ENCODE data around the gene PGBD4.
A peak's percentile ranks its signal among the peaks of the same experiment; 100 is the strongest.

PGBD4 gene

DNA sequence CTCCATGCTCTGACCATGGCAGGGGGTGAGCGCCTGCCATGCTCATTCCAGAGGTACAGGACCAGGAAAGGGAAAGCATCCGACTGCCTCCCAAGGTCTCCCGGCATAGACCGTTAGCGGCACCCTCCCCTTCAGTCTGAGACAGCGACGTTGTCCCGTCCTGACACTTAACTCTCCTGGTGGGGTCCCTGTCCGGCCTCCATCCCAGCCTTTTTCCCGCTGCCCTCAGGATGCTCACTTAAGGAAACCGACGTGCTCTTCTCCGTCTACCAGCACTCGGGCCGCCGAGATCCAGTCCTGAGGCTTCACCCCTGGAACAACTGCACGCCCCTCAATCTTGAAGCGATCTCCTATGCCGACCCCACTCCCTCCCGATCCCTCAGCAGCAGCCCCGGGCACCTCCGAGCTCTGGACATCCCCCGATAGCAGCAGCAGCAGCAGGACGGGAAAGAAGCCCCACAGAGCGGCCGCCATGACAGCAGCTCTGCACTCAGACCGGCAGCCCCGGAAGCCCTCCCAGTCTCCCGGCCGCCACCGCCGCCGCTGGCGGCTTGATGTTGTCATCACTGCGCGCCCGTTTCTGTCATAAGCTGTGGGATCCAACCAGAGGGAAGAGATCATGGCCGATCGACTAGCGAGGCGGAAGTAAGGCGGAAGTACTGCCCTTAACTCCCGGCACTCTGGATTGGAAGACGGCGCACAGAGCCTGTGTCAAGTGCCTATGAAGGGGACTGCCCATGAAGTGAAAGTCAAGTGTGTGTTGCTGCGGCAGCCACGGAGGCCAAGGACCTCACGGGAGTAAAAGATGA, at the start of gene PGBD4, which contains the start of gene EMC7:
Gene PGBD4 (plus strand): TSS at position 718 of the 809 bp plus-strand sequence. CDS start 449 bp downstream, outside the sequence.
Gene EMC7 (minus strand): TSS at position 497 of the 809 bp plus-strand sequence. CDS start 23 bp downstream, at position 474.
- peak; percentile 98 for DNase-seq

DNA sequence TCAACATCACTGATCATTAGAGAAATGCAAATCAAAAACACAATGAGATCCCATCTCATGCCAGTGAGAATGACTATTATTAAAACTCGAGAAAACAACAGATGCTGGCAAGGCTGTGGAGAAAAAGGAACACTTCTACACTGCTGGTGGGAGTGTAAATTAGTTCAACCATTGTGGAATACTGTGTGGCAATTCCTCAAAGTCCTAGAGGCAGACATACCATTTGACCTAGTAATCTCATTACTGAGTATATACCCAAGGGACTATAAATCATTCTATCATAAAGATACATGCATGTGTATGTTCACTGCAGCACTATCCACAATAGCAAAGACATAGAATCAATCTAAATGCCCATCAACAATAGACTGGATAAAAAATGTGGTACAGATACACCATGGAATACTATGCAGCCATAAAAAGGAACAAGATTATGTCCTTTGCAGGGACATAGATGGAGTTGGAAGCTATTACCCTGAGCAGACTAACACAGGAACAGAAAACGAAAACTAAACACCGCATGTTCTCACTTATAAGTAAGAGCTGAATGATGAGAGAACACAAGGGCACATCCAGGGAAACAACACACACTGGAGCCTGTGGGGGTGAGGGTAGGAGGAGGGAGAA, 47.7 kb upstream of the PGBD4 start:
- DNase-seq: no peak

DNA sequence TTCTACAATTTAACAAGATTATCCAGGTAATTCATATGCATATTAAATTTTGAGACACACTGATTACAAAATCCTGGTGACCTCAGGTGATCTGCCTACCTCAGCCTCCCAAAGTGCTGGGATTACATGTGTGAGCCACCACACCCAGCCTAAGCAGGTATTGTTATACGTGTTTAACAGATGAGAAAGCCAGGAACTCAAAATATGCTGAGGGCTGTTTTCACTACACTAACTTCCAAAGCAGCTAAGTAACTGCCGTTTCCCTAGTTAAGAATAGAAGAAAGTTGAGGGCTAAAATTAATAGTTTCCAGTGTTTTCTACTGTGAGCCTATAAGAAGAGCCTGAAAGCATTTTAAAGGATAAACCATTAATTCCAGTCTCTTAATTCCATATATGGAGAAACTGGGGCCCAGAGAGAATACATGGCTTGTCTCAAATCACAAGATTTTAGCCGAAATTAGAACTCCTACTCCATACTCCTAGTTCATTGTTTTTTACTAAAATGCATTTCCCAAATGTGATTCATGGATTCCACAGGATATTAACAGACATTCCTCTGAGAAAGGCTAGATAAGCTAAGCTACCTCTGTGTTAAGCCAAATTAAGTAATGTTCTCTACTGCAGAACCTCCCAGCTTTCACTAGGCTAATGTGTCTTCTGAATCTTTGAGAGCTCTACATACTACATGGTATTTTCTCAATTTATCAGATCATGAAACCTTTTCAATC, 45.9 kb upstream of the PGBD4 start:
- no peak for DNase-seq

DNA sequence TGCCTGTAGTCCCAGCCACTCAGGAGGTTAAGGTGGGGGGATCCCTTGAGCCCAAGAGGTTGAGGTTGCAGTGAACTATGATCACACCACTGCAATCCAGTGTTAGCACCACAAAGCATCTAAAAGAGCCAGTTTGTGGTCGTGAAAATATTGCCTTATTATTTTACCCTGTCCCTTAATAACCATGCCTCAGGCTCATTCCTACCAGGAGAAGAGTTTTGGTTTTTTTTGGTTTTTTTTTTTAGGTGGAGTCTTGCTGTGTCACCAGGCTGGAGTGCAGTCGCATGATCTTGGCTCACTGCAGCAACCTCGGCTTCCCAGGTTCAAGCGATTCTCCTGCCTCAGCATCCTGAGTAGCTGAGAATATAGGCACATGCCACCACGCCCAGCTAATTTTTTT, 45.0 kb upstream of the PGBD4 start:
- DNase-seq: no peak

GRCh38 chr15:34059476-34059875, 42.4 kb upstream of the PGBD4 start:
- DNase-seq: no peak

- no peak for DNase-seq
Observed at GRCh38 chr15:34059946-34060345, 41.9 kb upstream of the PGBD4 start.

DNA sequence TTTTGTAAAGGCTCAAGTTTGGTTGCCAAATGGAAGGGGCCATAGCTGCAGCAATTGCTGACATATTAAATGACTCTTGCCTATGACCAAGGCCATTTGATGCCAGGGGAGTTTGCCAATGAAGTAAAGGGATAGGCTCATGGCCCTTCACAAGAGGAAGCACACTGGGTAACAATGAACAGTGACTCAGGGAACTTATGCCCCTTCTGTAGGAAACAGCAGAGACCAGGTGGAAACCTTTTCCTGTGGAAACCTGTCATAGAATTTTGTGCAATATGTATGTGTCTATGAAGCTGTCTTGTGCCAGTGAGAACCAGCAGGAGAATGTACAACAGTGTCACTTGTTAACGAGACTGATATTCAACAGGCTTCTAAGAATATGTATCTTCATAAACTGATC, 37.4 kb upstream of the PGBD4 start:
- no peak for DNase-seq

DNA sequence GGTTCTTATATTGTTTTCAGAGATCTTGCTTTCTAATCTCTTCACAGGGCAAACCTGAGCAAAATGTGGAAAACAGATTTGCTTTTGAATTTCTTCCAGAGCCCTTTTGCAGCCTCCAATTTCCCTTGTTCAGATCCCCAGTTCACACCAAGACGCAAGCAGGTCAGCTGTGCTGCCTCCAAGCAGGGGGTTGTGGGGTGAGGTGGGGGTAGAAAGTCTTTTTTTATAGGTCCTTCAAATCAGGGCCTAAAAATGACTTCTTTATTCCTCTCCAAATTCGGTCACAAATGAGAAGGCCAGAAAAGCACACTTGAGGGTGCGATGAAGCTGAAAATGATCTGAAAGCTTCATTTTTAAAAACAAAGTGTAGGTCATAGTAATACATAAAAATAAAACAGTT, 36.6 kb upstream of the PGBD4 start:
- DNase-seq: no peak

DNA sequence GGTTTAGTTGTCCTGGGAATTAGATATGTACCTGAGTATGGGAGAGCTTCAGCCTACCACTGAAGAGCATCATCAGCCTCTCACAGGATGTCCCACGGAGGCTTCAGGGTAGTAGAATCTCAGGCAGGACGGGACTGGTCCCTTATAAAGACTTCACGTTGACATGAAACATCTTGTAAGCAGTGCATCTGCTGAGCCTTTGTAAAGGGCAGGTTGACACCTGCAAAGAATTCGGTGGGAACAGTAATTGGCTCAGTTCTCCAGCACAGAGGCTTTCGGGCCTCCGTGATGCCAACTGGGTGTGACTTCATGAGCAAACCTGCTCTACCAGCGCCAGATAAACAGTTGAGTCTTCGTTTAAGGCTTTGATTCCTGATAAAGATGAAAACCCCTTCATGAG, 35.9 kb upstream of the PGBD4 start:
- DNase-seq: no peak

DNA sequence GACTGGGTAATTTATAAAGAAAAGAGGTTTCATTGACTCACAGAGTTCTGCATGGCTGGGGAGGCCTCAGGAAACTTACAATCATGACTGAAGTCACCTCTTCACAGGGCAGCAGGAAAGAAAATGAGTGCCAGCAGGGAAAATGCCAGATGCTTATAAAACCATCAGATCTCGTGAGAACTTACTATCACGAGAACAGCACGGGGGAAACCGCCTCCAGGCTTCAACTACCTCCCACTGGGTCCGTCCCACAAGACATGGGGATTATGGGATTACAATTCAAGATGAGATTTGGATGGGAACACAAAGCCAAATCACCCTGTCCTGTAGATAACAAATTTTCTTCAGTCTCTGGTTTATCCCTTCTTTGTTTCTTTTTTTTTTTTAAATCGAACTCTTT, 31.9 kb upstream of the PGBD4 start:
- DNase-seq: no peak

- DNase-seq: no peak
Observed at GRCh38 chr15:34076785-34077184, 25.1 kb upstream of the PGBD4 start.

- no peak for DNase-seq
Observed at GRCh38 chr15:34078900-34079299, 23.0 kb upstream of the PGBD4 start.

DNA sequence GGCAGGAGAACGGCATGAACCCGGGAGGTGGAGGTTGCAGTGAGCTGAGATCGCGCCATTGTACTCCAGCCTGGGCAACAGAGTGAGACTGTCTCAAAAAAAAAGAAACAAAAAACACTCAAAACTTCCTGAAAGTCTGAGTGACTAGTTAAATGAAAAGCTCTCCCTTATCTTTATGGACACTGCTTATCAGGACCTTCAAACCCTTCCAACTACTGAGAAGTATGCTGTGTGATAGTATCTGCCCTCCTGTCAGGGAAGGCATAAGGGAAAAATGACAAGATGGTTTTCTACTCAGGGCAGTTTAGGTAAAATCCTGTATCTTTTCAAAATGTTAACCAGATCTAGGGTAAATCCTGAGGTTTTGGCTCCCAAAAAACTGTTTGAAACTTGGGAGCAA, 22.0 kb upstream of the PGBD4 start:
- no peak for DNase-seq

- no peak for DNase-seq
Observed at GRCh38 chr15:34084086-34084485, 17.8 kb upstream of the PGBD4 start.

DNA sequence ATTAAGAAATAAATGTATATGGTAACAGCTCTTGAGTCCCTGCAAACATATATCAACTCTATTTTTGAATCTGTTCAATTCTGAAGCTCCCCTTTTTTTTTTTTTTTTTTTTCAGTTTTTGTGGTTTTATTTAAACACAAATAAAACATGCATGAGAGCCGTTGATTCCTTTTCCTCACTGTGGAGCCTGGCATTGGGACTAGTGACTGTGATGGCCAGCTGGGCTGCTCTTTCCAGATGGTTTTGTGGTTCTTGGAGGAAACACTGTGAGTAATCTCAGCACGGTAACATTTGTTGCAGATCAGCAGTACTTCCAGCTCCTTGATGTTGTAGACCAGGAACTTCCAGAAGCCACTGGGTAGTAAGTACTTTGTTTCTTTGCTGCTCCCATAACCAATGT, 16.1 kb upstream of the PGBD4 start:
- no peak for DNase-seq

DNA sequence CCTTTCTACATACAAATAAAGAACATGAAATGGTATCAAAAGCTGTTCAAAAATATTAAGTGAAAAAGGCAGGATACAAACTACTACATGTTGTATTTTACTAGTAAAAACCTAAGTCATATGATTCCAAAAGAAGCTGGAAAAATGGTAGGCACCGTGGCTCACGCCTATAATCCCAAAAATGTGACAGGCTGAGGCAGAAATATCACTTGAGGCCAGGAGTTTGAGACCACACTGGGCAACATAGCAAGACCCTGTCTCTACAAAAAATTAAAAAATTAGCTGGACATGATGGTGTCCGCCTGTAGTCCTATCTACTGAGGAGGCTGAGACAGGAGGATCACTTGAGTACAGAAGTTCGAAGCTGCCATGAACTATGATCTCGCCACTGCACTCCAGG, 2.0 kb upstream of the PGBD4 start:
- DNase-seq: no peak

- no peak for DNase-seq
Observed at GRCh38 chr15:34102175-34102925, 467 bp downstream of the PGBD4 start.

GRCh38 chr15:34106423-34106822, 4.5 kb downstream of the PGBD4 start:
- no peak for DNase-seq

DNA sequence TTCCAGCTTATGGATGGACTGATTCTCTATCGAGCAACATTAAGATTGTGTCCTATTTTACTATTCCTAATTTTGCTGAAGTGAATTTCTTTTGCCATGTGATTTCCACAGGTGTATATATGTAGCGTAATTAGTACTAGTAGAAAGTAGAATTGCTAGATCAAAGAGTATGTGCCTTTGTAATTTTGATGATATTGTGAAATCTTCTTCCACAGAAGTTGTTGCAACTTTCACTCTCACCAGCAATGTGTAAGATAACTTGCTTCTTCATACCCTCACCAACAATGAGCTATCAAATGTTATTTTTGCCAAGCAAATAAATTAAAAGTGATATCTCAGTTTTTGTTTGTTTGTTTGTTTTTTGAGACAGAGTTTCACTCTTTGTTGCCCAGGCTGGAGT, 5.4 kb downstream of the PGBD4 start:
- DNase-seq: no peak

- no peak for DNase-seq
Observed at GRCh38 chr15:34109797-34110663, 8.1 kb downstream of the PGBD4 start.

DNA sequence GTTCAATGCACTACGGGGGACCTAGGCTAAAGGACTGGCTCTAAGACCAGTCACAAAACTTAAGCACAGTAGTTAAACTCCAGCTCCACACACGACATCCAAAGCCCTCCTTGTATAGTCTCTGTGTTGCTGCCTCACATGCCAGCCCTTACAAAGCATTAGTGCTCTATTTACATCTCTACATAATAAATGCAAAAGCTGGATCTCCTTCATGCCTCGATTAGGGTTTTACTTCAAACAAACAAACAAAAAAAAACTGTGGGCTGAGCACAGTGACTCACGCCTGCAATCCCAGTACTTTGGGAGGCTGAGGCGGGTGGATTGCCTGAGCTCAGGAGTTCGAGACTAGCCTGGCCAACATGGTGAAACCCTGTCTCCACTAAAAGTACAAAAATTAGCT, 9.6 kb downstream of the PGBD4 start:
- no peak for DNase-seq

GRCh38 chr15:34114215-34114614, 12.3 kb downstream of the PGBD4 start:
- DNase-seq: no peak

All from NK-92 treated with Interleukin-12 subunit alpha and Interleukin-12 subunit beta, amount 100 ng/mL, for 24 hours (cell line).